Right atrium auricular region (tissue), 2 donors: ENCODE data around the gene SPDYC. TPM values are rescaled to one million over a fixed set of nuclear protein-coding genes. Genes with fewer than 3 reads are reported as not detected.

Source experiments
- DNase-seq: peaks from one replicate; pipeline ENCODE4 v3.0.0-alpha.2; 2019; ENCODE audit warnings: low spot score
- H3K27ac ChIP-seq, 2 donors: fragments of 200-600 bp; sonication (generic); 1 replicate in 1 of 2; 2 replicates in 1 of 2; pipeline ENCODE4 v1.5.1; 2016 to 2019
- H3K27me3 ChIP-seq, 2 donors: fragments of 200-600 bp; sonication (generic); one replicate each; pipeline versions ENCODE4 v1.5.1 to v1.6.0; 2017 to 2019
- H3K36me3 ChIP-seq: fragments of 200-600 bp; sonication (generic); one replicate; pipeline ENCODE4 v1.5.1; 2016
- H3K4me1 ChIP-seq, 2 donors: fragments of 200-600 bp; sonication (generic); one replicate each; pipeline versions ENCODE4 v1.5.1 to v1.6.0; 2017 to 2019
- H3K4me3 ChIP-seq, 2 donors: fragments of 200-600 bp; sonication (generic); 1 replicate in 1 of 2; 2 replicates in 1 of 2; pipeline ENCODE4 v1.5.1; 2017 to 2019; ENCODE audit warnings: mild to moderate bottlenecking in 1 of 2, moderate library complexity in 1 of 2
- H3K9me3 ChIP-seq, 2 donors: fragments of 200-600 bp; sonication (generic); one replicate each; pipeline ENCODE4 v1.5.1; 2019
- CTCF ChIP-seq, 2 donors: fragments of 200-600 bp; sonication (generic); IDR thresholded peaks; one replicate each; pipeline ENCODE4 v1.5.1; 2019; ENCODE audit warnings: antibody characterized with exemption in 2 of 2
- total RNA-seq, 2 donors: library from RNA; depleted of rRNA; stranded (reverse); fragments of >200 nt; gene quantifications; one replicate each; pipeline ENCODE4 v1.1.0, GENCODE V29; 2016

The SPDYC gene
- total RNA-seq, 2 donors from 2014 or later = not detected

GRCh38 chr11:65125197-65126056, 44.6 kb upstream of the SPDYC start:
- DNase-seq = no peak
- Histone ChIP-seq H3K36me3 (peaks cover 66% of the 10 kb centered on the region), H3K4me1 (peaks cover 0 to 23% of the 10 kb centered on the region in 2 donors), H3K9me3 (no peaks in the 10 kb centered on the region), H3K4me3 (no peak overlapping the region), H3K27ac (no peak overlapping the region), H3K27me3 (no peaks in the 10 kb centered on the region)
- no peak for TF ChIP-seq CTCF (IDR thresholded peaks at IDR 0.05)

- Histone ChIP-seq H3K4me1 (peaks cover 0 to 13% of the 10 kb centered on the region in 2 donors), H3K36me3 (peaks cover 72% of the 10 kb centered on the region), H3K4me3 (no peak overlapping the region), H3K9me3 (no peaks in the 10 kb centered on the region), H3K27me3 (no peaks in the 10 kb centered on the region), H3K27ac (no peak overlapping the region)
- TF ChIP-seq CTCF (IDR thresholded peaks at IDR 0.05) = no peak
- no peak for DNase-seq
Observed at GRCh38 chr11:65126624-65127274, 43.3 kb upstream of the SPDYC start.

- no peak for TF ChIP-seq CTCF (IDR thresholded peaks at IDR 0.05)
- H3K4me3 ChIP-seq = no peak overlapping the region
- H3K27ac ChIP-seq = no peak overlapping the region
- peaks cover 81% of the 10 kb centered on the region for H3K36me3 ChIP-seq
- DNase-seq = no peak
- H3K9me3 ChIP-seq = no peaks in the 10 kb centered on the region
- no peaks in the 10 kb centered on the region for H3K27me3 ChIP-seq
- peaks cover 0 to 18% of the 10 kb centered on the region in 2 donors for H3K4me1 ChIP-seq
Observed at GRCh38 chr11:65127473-65128181, 42.4 kb upstream of the SPDYC start.

GRCh38 chr11:65128182-65129145, 41.6 kb upstream of the SPDYC start:
- H3K9me3 ChIP-seq = no peaks in the 10 kb centered on the region
- peaks cover 83% of the 10 kb centered on the region for H3K36me3 ChIP-seq
- no peak overlapping the region for H3K27ac ChIP-seq
- H3K4me1 ChIP-seq = peaks cover 0 to 18% of the 10 kb centered on the region in 2 donors
- no peak for TF ChIP-seq CTCF (IDR thresholded peaks at IDR 0.05)
- no peaks in the 10 kb centered on the region for H3K27me3 ChIP-seq
- no peak for DNase-seq
- no peak overlapping the region for H3K4me3 ChIP-seq
